PC-9 (cell line): ENCODE results near the gene UBE2H. TPM values are rescaled to one million over a fixed set of nuclear protein-coding genes. Genes with fewer than 3 reads are reported as not detected.

Experiments
- BruUV-seq: library from RNA; stranded (reverse); fragments of 400-500 nt; replicated peaks from 2 replicates; lab custom pipeline; 2021; lab: Mats Ljungman, UMichigan
- CTCF ChIA-PET: fragments of 300-600 bp; sonication (Branson Sonifier 250); formaldehyde crosslinking; loops from one replicate; lab custom pipeline; 2022; ENCODE audit warnings: antibody characterized with exemption; lab: Charles Lee
- POLR2A ChIA-PET: fragments of 300-600 bp; sonication (Branson Sonifier 250); formaldehyde crosslinking; loops from one replicate; lab custom pipeline; 2022; ENCODE audit warnings: antibody characterized with exemption; ENCODE audit not compliant: unreplicated experiment; lab: Charles Lee
- DNase-seq, 2 experiments: peaks; one replicate each; pipeline versions ENCODE4 v3.0.0 to v3.0.0-alpha.2; 2015 to 2022; ENCODE audit warnings: mixed read lengths in 1 of 2
- H2AFZ ChIP-seq: fragments of 200-600 bp; sonication (generic); 2 replicates; pipeline ENCODE4 v1.8.1; 2017; ENCODE audit warnings: antibody characterized with exemption
- H3F3A ChIP-seq: fragments of 200-600 bp; sonication (generic); 2 replicates; pipeline ENCODE4 v1.8.1; 2017; ENCODE audit warnings: antibody characterized with exemption, mild to moderate bottlenecking, low read depth; ENCODE audit not compliant: insufficient read depth
- H3K27ac ChIP-seq: fragments of 200-600 bp; sonication (generic); 2 replicates; pipeline ENCODE4 v1.6.1; 2016; ENCODE audit warnings: mixed run types
- H3K27me3 ChIP-seq: fragments of 200-600 bp; sonication (generic); 2 replicates; pipeline ENCODE4 v1.6.1; 2016; ENCODE audit warnings: low read depth, mixed run types; ENCODE audit not compliant: insufficient read depth
- H3K36me3 ChIP-seq: fragments of 200-600 bp; sonication (generic); 2 replicates; pipeline ENCODE4 v1.6.1; 2016; ENCODE audit warnings: low read depth, mixed run types
- H3K4me1 ChIP-seq: fragments of 200-600 bp; sonication (generic); replicated peaks from 2 replicates; pipeline ENCODE4 v1.6.1; 2016; ENCODE audit warnings: mixed run types; ENCODE audit not compliant: insufficient read depth
- H3K4me2 ChIP-seq: fragments of 200-600 bp; sonication (generic); 2 replicates; pipeline ENCODE4 v1.6.1; 2017; ENCODE audit warnings: mixed run types
- H3K4me3 ChIP-seq: fragments of 200-600 bp; sonication (generic); 2 replicates; pipeline ENCODE4 v1.6.1; 2016; ENCODE audit warnings: mixed run types
- H3K79me2 ChIP-seq: fragments of 200-600 bp; sonication (generic); 2 replicates; pipeline ENCODE4 v1.6.1; 2017; ENCODE audit warnings: low read depth, mixed run types
- H3K9me2 ChIP-seq: fragments of 200-600 bp; sonication (generic); 2 replicates; pipeline ENCODE4 v1.8.1; 2017; ENCODE audit warnings: mild to moderate bottlenecking; ENCODE audit not compliant: insufficient read depth
- H3K9me3 ChIP-seq: fragments of 200-600 bp; sonication (generic); 2 replicates; pipeline ENCODE4 v1.8.1; 2016; ENCODE audit warnings: low read depth; ENCODE audit not compliant: insufficient read depth
- H4K20me1 ChIP-seq: fragments of 200-600 bp; sonication (generic); 2 replicates; pipeline ENCODE4 v1.8.1; 2017; ENCODE audit not compliant: insufficient read depth
- EZH2 ChIP-seq: fragments of 200-600 bp; sonication (generic); IDR thresholded peaks from 2 replicates; pipeline ENCODE4 v1.8.0; 2017; ENCODE audit warnings: antibody characterized with exemption, low read depth
- intact Hi-C: fragments of 100-400 bp; cut with micrococcal nuclease; formaldehyde crosslinking; loops from one replicate; pipeline ENCODE4 v1.10.0; 2022; ENCODE audit not compliant: unreplicated experiment
- total RNA-seq: library from RNA; stranded (reverse); gene quantifications from 2 replicates; pipeline ENCODE4 v1.2.3, GENCODE V29; 2021
- TF ChIP-seq, protein P1 (sequence below): fragments of 200-600 bp; sonication (generic); conservative IDR thresholded peaks from 2 replicates; pipeline ENCODE4 v1.6.1; 2017; ENCODE audit warnings: mixed run types, antibody characterized with exemption, mild to moderate bottlenecking, moderate library complexity

UBE2H gene
- total RNA-seq, 1 experiment from 2014 or later = 211 TPM

DNA sequence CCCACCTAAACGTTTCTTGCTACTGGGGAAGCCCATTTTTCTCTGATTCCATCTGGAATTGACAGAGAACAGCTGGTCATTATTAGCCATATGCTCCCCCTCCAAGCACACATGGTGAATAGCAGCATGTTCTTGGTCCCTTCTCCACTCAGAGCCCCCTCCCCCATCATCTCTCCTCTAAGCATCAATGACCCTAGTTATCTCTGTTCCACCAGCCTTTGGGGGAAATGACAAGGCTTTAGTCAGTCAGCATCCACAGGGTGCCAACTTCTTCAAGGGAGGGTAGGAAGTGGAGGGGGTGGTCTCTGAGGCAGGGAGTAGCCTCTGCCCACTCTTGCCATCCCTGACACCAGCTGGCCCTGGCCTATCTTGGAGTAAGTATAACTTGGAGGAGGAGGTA, 163.1 kb downstream of the UBE2H start:
- no peak for DNase-seq
- Histone ChIP-seq H3F3A (no peaks in the 10 kb centered on the region; the same call in 1 of the 2 replicates), H2AFZ (no peak overlapping the region), H3K4me1 (no peaks in the 10 kb centered on the region), H3K9me3 (no peaks in the 10 kb centered on the region), H4K20me1 (no peaks in the 10 kb centered on the region), H3K79me2 (no peaks in the 10 kb centered on the region), H3K4me3 (no peak overlapping the region), H3K36me3 (no peaks in the 10 kb centered on the region), H3K9me2 (no peaks in the 10 kb centered on the region), H3K4me2 (no peak overlapping the region), H3K27ac (no peak overlapping the region), H3K27me3 (no peaks in the 10 kb centered on the region)
- TF ChIP-seq, protein P1, sequence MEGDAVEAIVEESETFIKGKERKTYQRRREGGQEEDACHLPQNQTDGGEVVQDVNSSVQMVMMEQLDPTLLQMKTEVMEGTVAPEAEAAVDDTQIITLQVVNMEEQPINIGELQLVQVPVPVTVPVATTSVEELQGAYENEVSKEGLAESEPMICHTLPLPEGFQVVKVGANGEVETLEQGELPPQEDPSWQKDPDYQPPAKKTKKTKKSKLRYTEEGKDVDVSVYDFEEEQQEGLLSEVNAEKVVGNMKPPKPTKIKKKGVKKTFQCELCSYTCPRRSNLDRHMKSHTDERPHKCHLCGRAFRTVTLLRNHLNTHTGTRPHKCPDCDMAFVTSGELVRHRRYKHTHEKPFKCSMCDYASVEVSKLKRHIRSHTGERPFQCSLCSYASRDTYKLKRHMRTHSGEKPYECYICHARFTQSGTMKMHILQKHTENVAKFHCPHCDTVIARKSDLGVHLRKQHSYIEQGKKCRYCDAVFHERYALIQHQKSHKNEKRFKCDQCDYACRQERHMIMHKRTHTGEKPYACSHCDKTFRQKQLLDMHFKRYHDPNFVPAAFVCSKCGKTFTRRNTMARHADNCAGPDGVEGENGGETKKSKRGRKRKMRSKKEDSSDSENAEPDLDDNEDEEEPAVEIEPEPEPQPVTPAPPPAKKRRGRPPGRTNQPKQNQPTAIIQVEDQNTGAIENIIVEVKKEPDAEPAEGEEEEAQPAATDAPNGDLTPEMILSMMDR = no peak
- TF ChIP-seq EZH2 = no peak
- BruUV-seq = no TSS peak
- POLR2A ChIA-PET = no interaction called here
- intact Hi-C loops = no loop called here
- CTCF ChIA-PET = no interaction called here

DNA sequence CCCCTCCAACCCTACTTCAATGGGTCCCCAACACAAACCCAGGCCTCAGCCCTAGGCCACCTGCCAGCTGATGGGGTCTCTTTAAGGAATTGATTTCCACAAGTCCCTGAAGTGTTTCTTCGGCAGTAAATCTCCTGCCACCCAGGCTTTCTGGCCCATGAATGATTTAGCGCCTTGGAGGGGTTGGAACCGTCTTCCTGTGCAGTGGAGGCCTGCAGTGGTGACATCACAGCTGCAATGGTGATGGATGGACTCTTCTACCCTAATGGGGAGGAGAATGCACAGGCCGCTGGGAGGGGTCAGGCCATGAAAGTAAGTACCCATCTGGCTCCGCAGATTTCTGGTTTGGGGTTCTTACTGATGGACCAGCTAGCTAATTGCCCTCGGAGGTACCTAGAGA, 163.8 kb downstream of the UBE2H start:
- BruUV-seq = no TSS peak
- Histone ChIP-seq H3K36me3 (no peaks in the 10 kb centered on the region), H2AFZ (no peak overlapping the region), H3K4me3 (no peak overlapping the region), H3K9me2 (no peaks in the 10 kb centered on the region), H3K9me3 (no peaks in the 10 kb centered on the region), H3F3A (no peaks in the 10 kb centered on the region; the same call in 1 of the 2 replicates), H3K27me3 (no peaks in the 10 kb centered on the region), H3K79me2 (no peaks in the 10 kb centered on the region), H4K20me1 (no peaks in the 10 kb centered on the region), H3K27ac (no peak overlapping the region), H3K4me1 (no peaks in the 10 kb centered on the region), H3K4me2 (no peak overlapping the region)
- ChIA-PET POLR2A (interaction anchor here (0.5 kb wide), 1 partner anchor 62 kb away, joined by 3 read pairs; no protein-coding TSS in a partner anchor), CTCF (no interaction called here)
- intact Hi-C loops = no loop called here
- no peak for TF ChIP-seq EZH2
- TF ChIP-seq, protein P1 = no peak
- DNase-seq = no peak

DNA sequence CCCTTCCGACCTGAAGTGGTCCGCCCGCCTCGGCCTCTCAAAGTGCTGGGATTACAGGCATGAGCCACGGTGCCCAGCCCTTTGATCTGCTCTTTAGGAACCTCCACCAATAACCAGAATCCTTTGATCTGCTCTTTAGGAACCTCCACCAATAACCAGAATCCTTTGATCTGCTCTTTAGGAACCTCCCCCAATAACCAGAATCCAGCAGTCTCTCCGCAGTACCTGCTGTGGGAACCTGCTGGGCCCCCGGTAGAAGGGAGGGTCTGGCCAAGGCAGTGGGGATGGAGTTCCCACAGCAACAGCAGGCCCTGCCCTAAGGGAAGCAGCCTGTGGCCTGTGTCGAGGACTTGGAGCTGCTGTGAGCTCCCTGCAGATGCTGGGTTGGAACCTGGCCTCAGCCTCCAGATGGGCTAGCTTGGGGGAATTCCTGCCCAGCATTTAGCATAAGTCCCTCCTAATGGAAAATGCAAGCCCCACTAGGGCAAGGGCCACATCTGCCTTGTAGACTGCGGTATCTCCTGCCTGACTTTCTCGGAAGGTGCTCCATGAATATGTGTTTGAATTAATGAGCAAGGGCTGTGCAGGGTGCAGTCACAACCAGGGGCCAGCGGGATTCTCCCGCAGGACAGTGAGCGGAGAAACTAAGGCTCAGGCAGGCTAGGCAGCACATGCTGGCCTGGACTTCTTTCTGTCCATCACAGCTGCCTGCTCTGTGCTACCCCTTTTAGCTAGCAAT, 165.8 kb downstream of the UBE2H start:
- BruUV-seq = no TSS peak
- no peak overlapping the region for H3K4me2 ChIP-seq

More for the DNA sequence above, 165.8 kb downstream of the UBE2H start:
- TF ChIP-seq, protein P1 = no peak
- TF ChIP-seq EZH2 = no peak
- intact Hi-C loops = no loop called here
- H3K9me3 ChIP-seq = no peaks in the 10 kb centered on the region
- no peak overlapping the region for H3K4me3 ChIP-seq
- DNase-seq = no peak
- no peaks in the 10 kb centered on the region for H3K4me1 ChIP-seq
- CTCF ChIA-PET = no interaction called here
- no peaks in the 10 kb centered on the region for H3K79me2 ChIP-seq
- peaks cover 6% of the 10 kb centered on the region; the same call in 1 of the 2 replicates for H3F3A ChIP-seq
- H4K20me1 ChIP-seq = no peaks in the 10 kb centered on the region
- no peaks in the 10 kb centered on the region for H3K9me2 ChIP-seq
- no peak overlapping the region for H3K27ac ChIP-seq
- H3K27me3 ChIP-seq = no peaks in the 10 kb centered on the region
- no peak overlapping the region for H2AFZ ChIP-seq
- H3K36me3 ChIP-seq = no peaks in the 10 kb centered on the region
- POLR2A ChIA-PET = no interaction called here
